HepG2 (cell line): Measurements from ENCODE around the gene ITPK1. TPM values are rescaled to one million over a fixed set of nuclear protein-coding genes. Genes with fewer than 3 reads are reported as not detected.

Source experiments
- ATAC-seq: fragments of 200-7000 bp; cut with Tn5 transposase; 3 replicates; pipeline ENCODE4 v1.9.1; 2020; ENCODE audit warnings: mild to moderate bottlenecking, moderate library complexity
- BruUV-seq: library from RNA; stranded (reverse); fragments of 400-500 nt; replicated peaks from 2 replicates; lab custom pipeline; 2021; lab: Mats Ljungman, UMichigan
- CTCF ChIA-PET: fragments of 300-600 bp; formaldehyde crosslinking; extraction: SDS; loops from one replicate; lab custom pipeline; 2021; ENCODE audit warnings: low total read pairs, inconsistent platforms, low intra/inter-chr PET ratio; lab: Yijun Ruan, JAX
- POLR2A ChIA-PET: fragments of 350-600 bp; sonication (Branson Sonifier 250); formaldehyde crosslinking; loops from one replicate; lab custom pipeline; 2020; ENCODE audit warnings: antibody characterized with exemption, inconsistent platforms; lab: Yijun Ruan, JAX
- DNase-seq: peaks from one replicate; pipeline ENCODE4 v3.0.0-alpha.2; 2015; ENCODE audit warnings: low spot score
- FAIRE-seq: peaks from 3 replicates; lab custom pipeline; 2011; peaks lifted over from hg19 to GRCh38; lab: Jason Lieb, UNC
- H2AFZ ChIP-seq: one replicate; pipeline ENCODE4 v1.6.1; 2011; ENCODE audit warnings: low read length, inconsistent platforms
- H3K27ac ChIP-seq: fragments of 300-600 bp; 3 replicates; pipeline ENCODE4 v1.8.0; 2011; ENCODE audit warnings: mixed run types, mild to moderate bottlenecking, mixed read lengths, low read length, inconsistent platforms; ENCODE audit not compliant: insufficient read depth; ENCODE audit errors: extremely low read length
- H3K27me3 ChIP-seq, 2 experiments: fragments of 200-600 bp in 1 of 2; 2 replicates in 1 of 2; 3 replicates in 1 of 2; pipeline versions ENCODE4 v1.6.0 to v1.8.0; 2011; ENCODE audit warnings: low read length in 2 of 2, mild to moderate bottlenecking in 2 of 2, moderate library complexity in 2 of 2, inconsistent platforms in 1 of 2; ENCODE audit not compliant: insufficient read depth in 2 of 2, control insufficient read depth in 1 of 2
- H3K36me3 ChIP-seq, 2 experiments: fragments of 200-600 bp in 1 of 2; replicated peaks in 1 of 2; 2 replicates in 1 of 2; 3 replicates in 1 of 2; pipeline versions ENCODE4 v1.5.1 to v1.8.0; 2011; ENCODE audit warnings: low read length in 2 of 2, inconsistent platforms in 1 of 2; ENCODE audit not compliant: insufficient read depth in 2 of 2, control insufficient read depth in 1 of 2
- H3K4me1 ChIP-seq: 2 replicates; pipeline ENCODE4 v1.5.1; 2012; ENCODE audit warnings: low read length, inconsistent platforms; ENCODE audit not compliant: insufficient read depth
- H3K4me2 ChIP-seq: 2 replicates; pipeline ENCODE4 v1.6.0; 2011; ENCODE audit warnings: low read depth, low read length, inconsistent platforms
- H3K4me3 ChIP-seq, 3 experiments: fragments of 200-600 bp in 1 of 3; sonication (generic), shearing (Covaris generic) in 1 of 3; replicated peaks in 1 of 3; 2 replicates each; pipeline ENCODE4 v1.5.1; 2011 to 2016; ENCODE audit warnings: low read length in 3 of 3, inconsistent platforms in 2 of 3, low read depth in 2 of 3, mild to moderate bottlenecking in 2 of 3, control low read depth in 1 of 3, mixed read lengths in 1 of 3; ENCODE audit not compliant: insufficient read depth in 1 of 3
- H3K79me2 ChIP-seq: one replicate; pipeline ENCODE4 v1.6.1; 2011; ENCODE audit warnings: low read length, inconsistent platforms; ENCODE audit not compliant: insufficient read depth
- H3K9ac ChIP-seq: 2 replicates; pipeline ENCODE4 v1.6.0; 2011; ENCODE audit warnings: mild to moderate bottlenecking, low read depth, low read length, inconsistent platforms; ENCODE audit not compliant: insufficient read depth
- H3K9me3 ChIP-seq: 2 replicates; pipeline ENCODE4 v1.5.1; 2012; ENCODE audit warnings: mild to moderate bottlenecking, low read length
- H4K20me1 ChIP-seq: 2 replicates; pipeline ENCODE4 v1.6.0; 2011; ENCODE audit warnings: inconsistent platforms, mild to moderate bottlenecking, low read length, moderate library complexity; ENCODE audit not compliant: insufficient read depth
- ARID5B ChIP-seq: IDR thresholded peaks from 2 replicates; pipeline ENCODE4 v1.4.0; 2020; ENCODE audit warnings: mild to moderate bottlenecking, missing genetic modification reagents
- ATF7-NPFF ChIP-seq: sonication (generic); formaldehyde crosslinking; IDR thresholded peaks from 2 replicates; pipeline ENCODE4 v1.8.1; 2023; ENCODE audit warnings: mild to moderate bottlenecking, low read depth, missing genetic modification reagents, moderate library complexity
- CAMTA2 ChIP-seq: sonication (generic); formaldehyde crosslinking; IDR thresholded peaks from 2 replicates; pipeline ENCODE4 v1.4.0; 2020; ENCODE audit warnings: mild to moderate bottlenecking, missing genetic modification reagents, borderline replicate concordance
- DDIT3 ChIP-seq: sonication (generic); formaldehyde crosslinking; IDR thresholded peaks from 2 replicates; pipeline ENCODE4 v1.4.0; 2020; ENCODE audit warnings: mild to moderate bottlenecking, missing genetic modification reagents
- HMGXB4 ChIP-seq, 2 experiments: sonication (generic) in 1 of 2; formaldehyde crosslinking in 1 of 2; IDR thresholded peaks; 2 replicates each; pipeline versions ENCODE4 v1.4.0 to v1.6.1; 2018 to 2020; ENCODE audit warnings: missing genetic modification reagents in 2 of 2, borderline replicate concordance in 1 of 2, low read depth in 1 of 2, mild to moderate bottlenecking in 1 of 2, missing biosample characterization in 1 of 2
- MXD3 ChIP-seq: IDR thresholded peaks from 2 replicates; pipeline ENCODE4 v1.6.1; 2016; ENCODE audit warnings: mild to moderate bottlenecking, missing biosample characterization, missing genetic modification reagents
- NONO ChIP-seq, 2 experiments: fragments of 450-650 bp in 1 of 2; sonication (generic) in 1 of 2; formaldehyde crosslinking in 1 of 2; IDR thresholded peaks in 1 of 2; conservative IDR thresholded peaks in 1 of 2; 2 replicates each; pipeline versions ENCODE4 v1.6.1 to v1.8.0; 2017 to 2022; ENCODE audit warnings: mild to moderate bottlenecking in 1 of 2, missing genetic modification reagents in 1 of 2, moderate library complexity in 1 of 2
- PITX1 ChIP-seq: sonication (generic); formaldehyde crosslinking; IDR thresholded peaks from 2 replicates; pipeline ENCODE4 v1.5.1; 2020; ENCODE audit warnings: mild to moderate bottlenecking, missing genetic modification reagents
- POGZ ChIP-seq: sonication (generic); formaldehyde crosslinking; IDR thresholded peaks from 2 replicates; pipeline ENCODE4 v1.4.0; 2020; ENCODE audit warnings: mild to moderate bottlenecking, missing genetic modification reagents
- XRCC5 ChIP-seq: fragments of 200-400 bp; formaldehyde crosslinking; optimal IDR thresholded peaks from 2 replicates; pipeline ENCODE3; 2017; ENCODE audit warnings: mild to moderate bottlenecking, low read length
- ZBTB1 ChIP-seq: sonication (generic); formaldehyde crosslinking; IDR thresholded peaks from 2 replicates; pipeline ENCODE4 v1.4.0; 2020; ENCODE audit warnings: missing genetic modification reagents, borderline replicate concordance
- ZFX ChIP-seq: sonication (generic); formaldehyde crosslinking; IDR thresholded peaks from 2 replicates; pipeline ENCODE4 v1.4.0; 2020; ENCODE audit warnings: mild to moderate bottlenecking, low read depth, missing genetic modification reagents, moderate library complexity
- ZNF10 ChIP-seq: sonication (generic); formaldehyde crosslinking; IDR thresholded peaks from 2 replicates; pipeline ENCODE4 v1.4.0; 2020; ENCODE audit warnings: mild to moderate bottlenecking, low read depth, missing genetic modification reagents, borderline replicate concordance
- WGBS: methylation state at CpG from one replicate; pipeline ENCODE4 v1.1.6; 2017; ENCODE audit warnings: low lambda C conversion rate; 5-methylcytosine and 5-hydroxymethylcytosine counted together
- in situ Hi-C: cut with HindIII; loops from 2 replicates; pipeline ENCODE4 v1.10.0; 2017; ENCODE audit warnings: low pct_unique_long_range_greater_than_20kb; ENCODE audit not compliant: extremely low pct_ligation_motif_present
- intact Hi-C: fragments of 100-400 bp; cut with micrococcal nuclease; formaldehyde crosslinking; loops from one replicate; pipeline ENCODE4 v1.10.0; 2022; ENCODE audit not compliant: unreplicated experiment
- polyA plus RNA-seq, 8 experiments: library from polyadenylated mRNA; depleted of rRNA in 3 of 8; stranded (reverse) in 7 of 8; unstranded in 1 of 8; fragments of >200 nt; fragmentation: Illumina TruSeq in 4 of 8; extraction: Trizol in 4 of 8; gene quantifications; 2 replicates each; pipeline versions ENCODE4 v1.2.1 to v1.2.3, GENCODE V29; 2011 to 2016; ENCODE audit warnings: low read depth in 4 of 8, missing spikeins in 1 of 8, mixed read lengths in 1 of 8; ENCODE audit not compliant: insufficient read depth in 1 of 8
- total RNA-seq, 5 experiments: library from RNA; depleted of rRNA; stranded (reverse); fragments of >200 nt; fragmentation: Illumina TruSeq; extraction: Trizol; gene quantifications; 2 replicates each; pipeline ENCODE4 v1.2.3, GENCODE V29; 2016; ENCODE audit warnings: low read depth in 1 of 5
- TF ChIP-seq, protein P1 (sequence below): sonication (generic); formaldehyde crosslinking; IDR thresholded peaks from 2 replicates; pipeline ENCODE4 v1.5.0; 2020; ENCODE audit warnings: mild to moderate bottlenecking, missing genetic modification reagents, moderate library complexity

The ITPK1 gene
- total and polyA plus RNA-seq, 2 of the 13 experiments (the other 11 are each of a cell fraction or from before 2014, with no cell fraction given): 20.5 to 47.5 TPM

DNA sequence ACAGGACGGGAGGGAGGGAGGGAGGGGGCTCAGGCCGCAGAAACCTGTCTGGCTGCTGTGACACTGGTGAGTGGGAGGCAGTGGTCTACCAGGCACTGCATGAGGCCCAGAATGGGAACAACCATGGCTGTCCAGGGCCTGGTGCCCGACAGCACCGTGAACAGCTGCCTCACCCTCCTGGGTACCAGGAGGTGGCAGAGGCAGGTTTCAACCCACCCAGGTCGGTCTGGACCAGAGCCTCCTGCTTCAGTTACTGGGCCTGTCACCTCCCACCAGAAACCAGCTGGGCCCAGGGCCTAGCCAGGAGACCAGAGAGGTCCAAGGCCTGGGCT lies 80.2 kb downstream of the ITPK1 start:
- WGBS: 49% methylated on average over 4 of the region's 5 CpGs
- FAIRE-seq: no peak
- ATAC-seq: peak; percentile 59
- in situ Hi-C loops (no loop called here), intact Hi-C loops (loop anchor here (1.0 to 10.0 kb wide), 2 partner anchors 50 to 79 kb away; partner anchors contain the start of gene ITPK1)
- Histone ChIP-seq H4K20me1 (peaks cover 10% of the 10 kb centered on the region; the same call in 1 of the 2 replicates), H3K4me2 (peak overlapping the region; percentile 72), H3K36me3 (no peaks in the 10 kb centered on the region), H3K79me2 (no peaks in the 10 kb centered on the region), H3K27ac (peak overlapping the region; percentile 64), H2AFZ (no peak overlapping the region), H3K27me3 (no peaks in the 10 kb centered on the region), H3K9ac (no peak overlapping the region), H3K4me1 (peaks cover 82% of the 10 kb centered on the region), H3K9me3 (no peaks in the 10 kb centered on the region), H3K4me3 (peak overlapping the region in 1 of 3 experiments; percentile 63; a peak in 1 of 6 replicates)
- POLR2A ChIA-PET: interaction anchor here (1.0 to 2.7 kb wide), 3 partner anchors 15 to 70 kb away, joined by 3 to 15 read pairs (median 3); no protein-coding TSS in a partner anchor
- CTCF ChIA-PET: no interaction called here
- BruUV-seq: no TSS peak
- no peak for DNase-seq
- TF ChIP-seq CAMTA2 (CRISPR knock-in tag): 0 out of 2 replicates have a peak, but pooled peaks have one; percentile 9
- no peak for TF ChIP-seq ZNF10 (CRISPR knock-in tag)
- TF ChIP-seq, protein P1, sequence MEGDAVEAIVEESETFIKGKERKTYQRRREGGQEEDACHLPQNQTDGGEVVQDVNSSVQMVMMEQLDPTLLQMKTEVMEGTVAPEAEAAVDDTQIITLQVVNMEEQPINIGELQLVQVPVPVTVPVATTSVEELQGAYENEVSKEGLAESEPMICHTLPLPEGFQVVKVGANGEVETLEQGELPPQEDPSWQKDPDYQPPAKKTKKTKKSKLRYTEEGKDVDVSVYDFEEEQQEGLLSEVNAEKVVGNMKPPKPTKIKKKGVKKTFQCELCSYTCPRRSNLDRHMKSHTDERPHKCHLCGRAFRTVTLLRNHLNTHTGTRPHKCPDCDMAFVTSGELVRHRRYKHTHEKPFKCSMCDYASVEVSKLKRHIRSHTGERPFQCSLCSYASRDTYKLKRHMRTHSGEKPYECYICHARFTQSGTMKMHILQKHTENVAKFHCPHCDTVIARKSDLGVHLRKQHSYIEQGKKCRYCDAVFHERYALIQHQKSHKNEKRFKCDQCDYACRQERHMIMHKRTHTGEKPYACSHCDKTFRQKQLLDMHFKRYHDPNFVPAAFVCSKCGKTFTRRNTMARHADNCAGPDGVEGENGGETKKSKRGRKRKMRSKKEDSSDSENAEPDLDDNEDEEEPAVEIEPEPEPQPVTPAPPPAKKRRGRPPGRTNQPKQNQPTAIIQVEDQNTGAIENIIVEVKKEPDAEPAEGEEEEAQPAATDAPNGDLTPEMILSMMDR (CRISPR knock-in tag): 0 out of 2 replicates have a peak, but pooled peaks have one; percentile 10
- TF ChIP-seq DDIT3 (CRISPR knock-in tag): no peak
- no peak for TF ChIP-seq ZBTB1 (CRISPR knock-in tag)
- no peak for TF ChIP-seq NONO (IDR thresholded peaks at IDR 0.05)
- 0 out of 2 replicates have a peak, but pooled peaks have one; percentile 4 for TF ChIP-seq NONO (CRISPR knock-in tag; conservative IDR thresholded peaks at IDR 0.05)
- 0 out of 2 replicates have a peak, but pooled peaks have one; percentile 3 for TF ChIP-seq MXD3 (CRISPR knock-in tag)
- TF ChIP-seq ARID5B (CRISPR knock-in tag): no peak
- TF ChIP-seq ATF7-NPFF (CRISPR knock-in tag): no peak
- peak; percentile 40; the same call in 1 of the 2 replicates for TF ChIP-seq ZFX
- TF ChIP-seq PITX1: no peak
- 0 out of 2 replicates have a peak, but pooled peaks have one; percentile 0 for TF ChIP-seq POGZ
- TF ChIP-seq XRCC5: no peak
- TF ChIP-seq HMGXB4 (CRISPR knock-in tag; IDR thresholded peaks at IDR 0.05; ENCODE audit: borderline replicate concordance in 1 of 2, low read depth in 1 of 2): 0 out of 4 replicates have a peak, but pooled peaks of 1 of the 2 experiments have one; percentile 9
